HepG2 (cell line): Measurements from ENCODE around the gene ELMO2. TPM values are rescaled to one million over a fixed set of nuclear protein-coding genes. Genes with fewer than 3 reads are reported as not detected.

Source experiments
- ARNT ChIP-seq: fragments of 450-650 bp; IDR thresholded peaks from 2 replicates; pipeline ENCODE4 v1.6.1; 2017
- ATF2 ChIP-seq: sonication (generic); formaldehyde crosslinking; IDR thresholded peaks from 2 replicates; pipeline ENCODE4 v1.4.0; 2020; ENCODE audit warnings: missing genetic modification reagents
- BCLAF1 ChIP-seq: fragments of 450-650 bp; IDR thresholded peaks from 2 replicates; pipeline ENCODE4 v1.6.1; 2017; ENCODE audit warnings: mild to moderate bottlenecking
- HES4 ChIP-seq: sonication (generic); formaldehyde crosslinking; IDR thresholded peaks from 2 replicates; pipeline ENCODE4 v1.9.0; 2021; ENCODE audit warnings: mild to moderate bottlenecking, missing genetic modification reagents, borderline replicate concordance
- JUND ChIP-seq: sonication (generic); formaldehyde crosslinking; IDR thresholded peaks from 2 replicates; pipeline ENCODE4 v1.8.0; 2022; ENCODE audit warnings: mild to moderate bottlenecking, missing genetic modification reagents
- MED8 ChIP-seq: sonication (generic); formaldehyde crosslinking; IDR thresholded peaks from 2 replicates; pipeline ENCODE4 v1.8.1; 2023; ENCODE audit warnings: mild to moderate bottlenecking, missing genetic modification reagents; ENCODE audit not compliant: insufficient replicate concordance
- NFYB ChIP-seq: sonication (generic); formaldehyde crosslinking; IDR thresholded peaks from 2 replicates; pipeline ENCODE4 v1.4.0; 2020; ENCODE audit warnings: missing genetic modification reagents
- NPAS2 ChIP-seq: sonication (generic); formaldehyde crosslinking; IDR thresholded peaks from 2 replicates; pipeline ENCODE4 v1.8.0; 2022; ENCODE audit warnings: mild to moderate bottlenecking, missing genetic modification reagents, borderline replicate concordance
- SMC3 ChIP-seq: IDR thresholded peaks from 2 replicates; pipeline ENCODE4 v1.6.1; 2011; ENCODE audit warnings: low read length, improper control_type of control experiment
- TFDP2 ChIP-seq: sonication (generic); formaldehyde crosslinking; IDR thresholded peaks from 2 replicates; pipeline ENCODE4 v1.4.0; 2020; ENCODE audit warnings: missing genetic modification reagents
- ZFP82 ChIP-seq: sonication (generic); formaldehyde crosslinking; IDR thresholded peaks from 2 replicates; pipeline ENCODE4 v1.5.1; 2020; ENCODE audit warnings: mild to moderate bottlenecking, missing genetic modification reagents, borderline replicate concordance
- ZFP90 ChIP-seq: sonication (generic); formaldehyde crosslinking; IDR thresholded peaks from 2 replicates; pipeline ENCODE4 v1.8.0; 2022; ENCODE audit warnings: missing genetic modification reagents, mild to moderate bottlenecking, inconsistent platforms, borderline replicate concordance
- ZNF260 ChIP-seq: sonication (generic); formaldehyde crosslinking; IDR thresholded peaks from 2 replicates; pipeline ENCODE4 v1.4.0; 2020; ENCODE audit warnings: missing genetic modification reagents, low read depth, mild to moderate bottlenecking, borderline replicate concordance
- ZNF362 ChIP-seq: sonication (generic); formaldehyde crosslinking; IDR thresholded peaks from 2 replicates; pipeline ENCODE4 v1.4.0; 2020; ENCODE audit warnings: missing genetic modification reagents, mild to moderate bottlenecking, borderline replicate concordance
- ZNF432 ChIP-seq: sonication (generic); formaldehyde crosslinking; IDR thresholded peaks from 2 replicates; pipeline ENCODE4 v1.5.0; 2020; ENCODE audit warnings: missing genetic modification reagents, mild to moderate bottlenecking, borderline replicate concordance
- ZNF446 ChIP-seq: sonication (generic); formaldehyde crosslinking; IDR thresholded peaks from 2 replicates; pipeline ENCODE4 v1.5.0; 2020; ENCODE audit warnings: mild to moderate bottlenecking, missing genetic modification reagents
- ZNF513 ChIP-seq: sonication (generic); formaldehyde crosslinking; conservative IDR thresholded peaks from 2 replicates; pipeline ENCODE4 v1.5.0; 2020; ENCODE audit warnings: missing genetic modification reagents
- ZNF576 ChIP-seq: sonication (generic); formaldehyde crosslinking; IDR thresholded peaks from 2 replicates; pipeline ENCODE4 v1.4.0; 2020; ENCODE audit warnings: mild to moderate bottlenecking, missing genetic modification reagents
- ZNF672 ChIP-seq: sonication (generic); formaldehyde crosslinking; IDR thresholded peaks from 2 replicates; pipeline ENCODE4 v1.8.1; 2022; ENCODE audit warnings: missing genetic modification reagents
- ZNF674 ChIP-seq: sonication (generic); formaldehyde crosslinking; IDR thresholded peaks from 2 replicates; pipeline ENCODE4 v1.5.0; 2020; ENCODE audit warnings: low read depth, mild to moderate bottlenecking, missing genetic modification reagents
- polyA plus RNA-seq, 8 experiments: library from polyadenylated mRNA; depleted of rRNA in 3 of 8; stranded (reverse) in 7 of 8; unstranded in 1 of 8; fragments of >200 nt; fragmentation: Illumina TruSeq in 4 of 8; extraction: Trizol in 4 of 8; gene quantifications; 2 replicates each; pipeline versions ENCODE4 v1.2.1 to v1.2.3, GENCODE V29; 2011 to 2016; ENCODE audit warnings: low read depth in 4 of 8, missing spikeins in 1 of 8, mixed read lengths in 1 of 8; ENCODE audit not compliant: insufficient read depth in 1 of 8
- total RNA-seq, 5 experiments: library from RNA; depleted of rRNA; stranded (reverse); fragments of >200 nt; fragmentation: Illumina TruSeq; extraction: Trizol; gene quantifications; 2 replicates each; pipeline ENCODE4 v1.2.3, GENCODE V29; 2016; ENCODE audit warnings: low read depth in 1 of 5

The ELMO2 gene
- total and polyA plus RNA-seq, 2 of the 13 experiments (the other 11 are each of a cell fraction or from before 2014, with no cell fraction given), result 30.6 to 35.7 TPM

- TF ChIP-seq NPAS2 (CRISPR knock-in tag) (no peak), TFDP2 (peak; percentile 91), ZNF362 (CRISPR knock-in tag) (no peak), ZNF674 (CRISPR knock-in tag) (peak; percentile 97; the same call in 1 of the 2 replicates), ZFP82 (peak; percentile 95), MED8 (CRISPR knock-in tag) (peak; percentile 91), JUND (CRISPR knock-in tag) (0 out of 2 replicates have a peak, but pooled peaks have one; percentile 33), ARNT (no peak), ZFP90 (peak; percentile 98), NFYB (peak; percentile 67), ATF2 (CRISPR knock-in tag) (0 out of 2 replicates have a peak, but pooled peaks have one; percentile 64), ZNF446 (CRISPR knock-in tag) (no peak; the same call in 1 of the 2 replicates), ZNF260 (peak; percentile 83; the same call in 1 of the 2 replicates), BCLAF1 (no peak), ZNF513 (0 out of 2 replicates have a peak, but pooled peaks have one; percentile 34), ZNF576 (CRISPR knock-in tag) (0 out of 2 replicates have a peak, but pooled peaks have one; percentile 93), ZNF672 (CRISPR knock-in tag) (0 out of 2 replicates have a peak, but pooled peaks have one; percentile 70), HES4 (peak; percentile 89; the same call in 1 of the 2 replicates), SMC3 (no peak), ZNF432 (CRISPR knock-in tag) (no peak)
These were observed 42.3 kb downstream of the ELMO2 start (continued) for GRCh38 chr20:46363874-46364669.
